GM19193 (cell line): Measurements from ENCODE around the gene FHL2.

Experiments
- POLR2A ChIP-seq: IDR thresholded peaks from 4 replicates; pipeline ENCODE4 v1.6.1; 2011; ENCODE audit not compliant: insufficient read depth, insufficient read length; ENCODE audit errors: extremely low read depth

FHL2 gene

GRCh38 chr2:105398336-105399206 lies at the start of gene FHL2:
Gene FHL2, minus strand, starts transcription at chr2:105399051. Its CDS starts 12,535 bp downstream, at chr2:105386516.
- peak; percentile 27 for TF ChIP-seq POLR2A

- TF ChIP-seq POLR2A, result no peak
These were observed 48.6 kb upstream of the FHL2 start for GRCh38 chr2:105447476-105447875.

- no peak for TF ChIP-seq POLR2A
These were observed 47.6 kb upstream of the FHL2 start for GRCh38 chr2:105446501-105446900.

- TF ChIP-seq POLR2A, result no peak
These were observed 47.1 kb upstream of the FHL2 start for GRCh38 chr2:105445976-105446375.

- TF ChIP-seq POLR2A, result no peak
These were observed 46.6 kb upstream of the FHL2 start for GRCh38 chr2:105445498-105445897.

- no peak for TF ChIP-seq POLR2A
These were observed 45.1 kb upstream of the FHL2 start for GRCh38 chr2:105443617-105444598.

- TF ChIP-seq POLR2A, result no peak
These were observed 43.9 kb upstream of the FHL2 start for GRCh38 chr2:105442721-105443120.

GRCh38 chr2:105442056-105442455 lies 43.2 kb upstream of the FHL2 start:
- no peak for TF ChIP-seq POLR2A

GRCh38 chr2:105439141-105439540 lies 40.3 kb upstream of the FHL2 start:
- TF ChIP-seq POLR2A, result no peak

- TF ChIP-seq POLR2A, result no peak
These were observed 39.5 kb upstream of the FHL2 start for GRCh38 chr2:105438104-105438929.

GRCh38 chr2:105437708-105438103 lies 38.9 kb upstream of the FHL2 start:
- TF ChIP-seq POLR2A, result no peak

GRCh38 chr2:105432749-105433148 lies 33.9 kb upstream of the FHL2 start:
- no peak for TF ChIP-seq POLR2A

GRCh38 chr2:105432044-105432399 lies 33.2 kb upstream of the FHL2 start:
- TF ChIP-seq POLR2A, result no peak

GRCh38 chr2:105431367-105432043 lies 32.7 kb upstream of the FHL2 start:
- no peak for TF ChIP-seq POLR2A
